K562 (cell line): ENCODE measurements around the gene HCN3. TPM values are rescaled to one million over a fixed set of nuclear protein-coding genes. Genes with fewer than 3 reads are reported as not detected.

Experiments used
- ATAC-seq: fragments of 200-7000 bp; cut with Tn5 transposase; 3 replicates; pipeline ENCODE4 v1.9.1; 2020; ENCODE audit warnings: moderate library complexity
- BruUV-seq: library from RNA; stranded (reverse); fragments of 400-500 nt; replicated peaks from 2 replicates; lab custom pipeline; 2021; lab: Mats Ljungman, UMichigan
- CTCF ChIA-PET: fragments of 300-600 bp; formaldehyde crosslinking; extraction: SDS; loops from one replicate; lab custom pipeline; 2021; ENCODE audit warnings: low intra/inter-chr PET ratio; lab: Yijun Ruan, JAX
- POLR2A ChIA-PET: fragments of 300-600, 350-650 bp; sonication (Branson Sonifier 250); formaldehyde crosslinking; extraction: SDS; loops from one replicate; lab custom pipeline; 2021; ENCODE audit warnings: antibody characterized with exemption, inconsistent platforms; lab: Yijun Ruan, JAX
- DNase-seq, 4 experiments: peaks; one replicate each; pipeline versions ENCODE4 v3.0.0 to v3.0.0-alpha.2; 2011 to 2018; ENCODE audit warnings: low spot score in 3 of 4, mixed read lengths in 3 of 4; ENCODE audit errors: extremely low read depth in 1 of 4
- FAIRE-seq: peaks from 2 replicates; lab custom pipeline; 2011; peaks lifted over from hg19 to GRCh38; lab: Jason Lieb, UNC
- H2AFZ ChIP-seq: 2 replicates; pipeline ENCODE4 v1.6.0; 2011; ENCODE audit warnings: low read depth, low read length, control low read depth, inconsistent platforms
- H3K27ac ChIP-seq: fragments of 200-600 bp; 3 replicates; pipeline ENCODE4 v1.8.0; 2011; ENCODE audit warnings: low read depth, mild to moderate bottlenecking, control low read depth, inconsistent platforms, low read length, moderate library complexity, mixed read lengths; ENCODE audit errors: extremely low read depth
- H3K27me3 ChIP-seq, 2 experiments: fragments of 300-600 bp in 1 of 2; 2 replicates in 1 of 2; 3 replicates in 1 of 2; pipeline versions ENCODE4 v1.6.0 to v1.8.0; 2011; ENCODE audit warnings: inconsistent platforms in 2 of 2, low read length in 2 of 2, mild to moderate bottlenecking in 1 of 2, mixed read lengths in 1 of 2, moderate library complexity in 1 of 2; ENCODE audit not compliant: control insufficient read depth in 2 of 2, insufficient read depth in 2 of 2
- H3K36me3 ChIP-seq: fragments of 300-600 bp; 3 replicates; pipeline ENCODE4 v1.8.0; 2011; ENCODE audit warnings: mild to moderate bottlenecking, low read length, inconsistent platforms; ENCODE audit not compliant: control insufficient read depth, insufficient read depth
- H3K4me1 ChIP-seq, 2 experiments: fragments of 200-600 bp in 1 of 2; replicated peaks in 1 of 2; 2 replicates in 1 of 2; 3 replicates in 1 of 2; pipeline versions ENCODE4 v1.5.1 to v1.8.0; 2011; ENCODE audit warnings: inconsistent platforms in 2 of 2, low read length in 2 of 2, mild to moderate bottlenecking in 1 of 2, mixed read lengths in 1 of 2, moderate library complexity in 1 of 2; ENCODE audit not compliant: control insufficient read depth in 2 of 2, insufficient read depth in 2 of 2
- H3K4me2 ChIP-seq: 2 replicates; pipeline ENCODE4 v1.6.1; 2011; ENCODE audit warnings: low read length, control low read depth, inconsistent platforms, mixed read lengths; ENCODE audit not compliant: insufficient read depth
- H3K4me3 ChIP-seq: fragments of 200-600 bp; sonication (generic), shearing (Covaris generic); 2 replicates; pipeline ENCODE4 v1.5.1; 2016; ENCODE audit warnings: control low read depth, inconsistent platforms
- H3K79me2 ChIP-seq: fragments of 200-600 bp; 3 replicates; pipeline ENCODE4 v1.8.0; 2011; ENCODE audit warnings: low read length, inconsistent platforms; ENCODE audit not compliant: control insufficient read depth, insufficient read depth
- H3K9ac ChIP-seq, 2 experiments: 2 replicates each; pipeline versions ENCODE4 v1.6.0 to v1.6.1; 2011; ENCODE audit warnings: low read depth in 2 of 2, low read length in 2 of 2, control low read depth in 1 of 2, inconsistent platforms in 1 of 2, mild to moderate bottlenecking in 1 of 2, mixed read lengths in 1 of 2; ENCODE audit not compliant: insufficient read depth in 1 of 2
- H3K9me1 ChIP-seq: one replicate; pipeline ENCODE4 v1.6.0; 2011; ENCODE audit warnings: inconsistent platforms, mild to moderate bottlenecking, low read length, moderate library complexity; ENCODE audit not compliant: control insufficient read depth, insufficient read depth
- H3K9me3 ChIP-seq: replicated peaks from 2 replicates; pipeline ENCODE4 v1.5.1; 2011; ENCODE audit warnings: low read depth, low read length, inconsistent platforms; ENCODE audit not compliant: control insufficient read depth, insufficient read depth
- H4K20me1 ChIP-seq: replicated peaks from 2 replicates; pipeline ENCODE4 v1.6.1; 2011; ENCODE audit warnings: low read length, inconsistent platforms, mixed read lengths; ENCODE audit not compliant: control insufficient read depth, insufficient read depth
- NFE2 ChIP-seq: IDR thresholded peaks from 2 replicates; pipeline ENCODE4 v1.6.1; 2014; ENCODE audit warnings: antibody characterized with exemption, low read depth
- PTBP1 ChIP-seq: fragments of 200-400 bp; formaldehyde crosslinking; IDR thresholded peaks from 2 replicates; pipeline ENCODE4 v1.6.1; 2017; ENCODE audit warnings: low read depth, low read length
- TEAD2 ChIP-seq: fragments of 450-650 bp; IDR thresholded peaks from 2 replicates; pipeline ENCODE4 v1.6.1; 2016; ENCODE audit warnings: missing genetic modification characterization, control low read depth, missing compliant biosample characterization
- XRCC4 ChIP-seq: IDR thresholded peaks from one replicate; pipeline ENCODE4 v1.6.1; 2011; ENCODE audit not compliant: insufficient read depth, insufficient read length; ENCODE audit errors: extremely low read depth
- WGBS: fragments of 100-300 bp; shearing (Covaris generic); methylation state at CpG from one replicate; pipeline ENCODE4 v1.1.6; 2016; ENCODE audit warnings: low coverage, mixed read lengths; ENCODE audit not compliant: insufficient coverage; ENCODE audit errors: missing lambda C conversion rate; 5-methylcytosine and 5-hydroxymethylcytosine counted together
- in situ Hi-C: fragments of 300-500 bp; cut with MboI; formaldehyde crosslinking; loops from 4 replicates; pipeline ENCODE4 v1.15.0; 2018; ENCODE audit warnings: inconsistent platforms, mixed read lengths
- intact Hi-C: fragments of 100-400 bp; cut with micrococcal nuclease; formaldehyde crosslinking; loops from 2 replicates; pipeline ENCODE4 v1.14.2; 2022
- polyA plus RNA-seq, 8 experiments: library from polyadenylated mRNA; depleted of rRNA in 4 of 8; stranded (reverse) in 5 of 8; unstranded in 3 of 8; fragments of >200 nt; fragmentation: Nextera tagmentation in 2 of 8; fragmentation: Illumina TruSeq in 1 of 8; extraction: Ambion mirVana in 2 of 8; extraction: Trizol in 1 of 8; gene quantifications; 2 replicates each; pipeline versions ENCODE4 v1.2.1 to v1.2.3, GENCODE V29; 2011 to 2014; ENCODE audit warnings: inconsistent platforms in 1 of 8, missing spikeins in 1 of 8
- total RNA-seq, 7 experiments: library from RNA; depleted of rRNA in 6 of 7; stranded (reverse); fragments of >200 nt in 6 of 7; fragmentation: Illumina TruSeq in 2 of 7; extraction: Trizol in 2 of 7; gene quantifications; 2 replicates each; pipeline versions ENCODE4 v1.2.1 to v1.2.3, GENCODE V29; 2011 to 2021; ENCODE audit warnings: low replicate concordance in 1 of 7
- TF ChIP-seq, protein P1 (sequence below), 3 experiments: fragments of 200-800 bp in 1 of 3; fragments of 250-450 bp in 1 of 3; fragments of 450-650 bp in 1 of 3; sonication (Bioruptor Pico) in 1 of 3; sonication (Bioruptor generic) in 1 of 3; formaldehyde crosslinking in 1 of 3; IDR thresholded peaks; 2 replicates each; pipeline versions ENCODE4 v1.6.1 to v1.8.0; 2016 to 2022; ENCODE audit warnings: mild to moderate bottlenecking in 2 of 3, missing genetic modification characterization in 2 of 3, missing compliant biosample characterization in 1 of 3, moderate library complexity in 1 of 3
- TF ChIP-seq, protein P2 (sequence below), 2 experiments: IDR thresholded peaks; 2 replicates each; pipeline ENCODE4 v1.6.1; 2012; ENCODE audit warnings: improper control_type of control experiment in 2 of 2, low read depth in 2 of 2, low read length in 2 of 2, borderline replicate concordance in 1 of 2
- TF ChIP-seq, protein P3 (sequence below): fragments of 450-650 bp; IDR thresholded peaks from 2 replicates; pipeline ENCODE4 v1.6.1; 2017; ENCODE audit warnings: antibody characterized with exemption

The HCN3 gene
- total and polyA plus RNA-seq, 9 of the 15 experiments (the other 6 are each of a cell fraction or from before 2014, with no cell fraction given), result 0.91 to 9.7 (median 3.9) TPM

DNA sequence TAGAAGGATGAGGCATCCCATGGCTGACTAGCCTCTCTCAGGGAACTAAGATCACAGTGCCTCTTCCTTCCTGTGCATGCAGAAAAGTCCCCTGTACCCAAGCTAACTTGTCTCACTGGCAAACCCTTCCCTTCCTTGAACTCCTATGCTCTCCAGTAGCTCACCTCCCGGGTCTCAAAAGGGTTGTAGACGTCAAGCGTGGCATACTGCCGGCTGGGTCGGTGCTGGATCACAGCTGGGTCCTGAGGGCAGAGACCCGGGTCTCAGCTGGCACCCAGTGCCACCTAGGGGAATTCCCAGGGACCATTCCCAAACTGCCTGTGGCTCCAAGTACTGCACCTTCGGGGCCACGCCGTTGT, 15.8 kb upstream of the HCN3 start (continued):
- TF ChIP-seq, protein P1, sequence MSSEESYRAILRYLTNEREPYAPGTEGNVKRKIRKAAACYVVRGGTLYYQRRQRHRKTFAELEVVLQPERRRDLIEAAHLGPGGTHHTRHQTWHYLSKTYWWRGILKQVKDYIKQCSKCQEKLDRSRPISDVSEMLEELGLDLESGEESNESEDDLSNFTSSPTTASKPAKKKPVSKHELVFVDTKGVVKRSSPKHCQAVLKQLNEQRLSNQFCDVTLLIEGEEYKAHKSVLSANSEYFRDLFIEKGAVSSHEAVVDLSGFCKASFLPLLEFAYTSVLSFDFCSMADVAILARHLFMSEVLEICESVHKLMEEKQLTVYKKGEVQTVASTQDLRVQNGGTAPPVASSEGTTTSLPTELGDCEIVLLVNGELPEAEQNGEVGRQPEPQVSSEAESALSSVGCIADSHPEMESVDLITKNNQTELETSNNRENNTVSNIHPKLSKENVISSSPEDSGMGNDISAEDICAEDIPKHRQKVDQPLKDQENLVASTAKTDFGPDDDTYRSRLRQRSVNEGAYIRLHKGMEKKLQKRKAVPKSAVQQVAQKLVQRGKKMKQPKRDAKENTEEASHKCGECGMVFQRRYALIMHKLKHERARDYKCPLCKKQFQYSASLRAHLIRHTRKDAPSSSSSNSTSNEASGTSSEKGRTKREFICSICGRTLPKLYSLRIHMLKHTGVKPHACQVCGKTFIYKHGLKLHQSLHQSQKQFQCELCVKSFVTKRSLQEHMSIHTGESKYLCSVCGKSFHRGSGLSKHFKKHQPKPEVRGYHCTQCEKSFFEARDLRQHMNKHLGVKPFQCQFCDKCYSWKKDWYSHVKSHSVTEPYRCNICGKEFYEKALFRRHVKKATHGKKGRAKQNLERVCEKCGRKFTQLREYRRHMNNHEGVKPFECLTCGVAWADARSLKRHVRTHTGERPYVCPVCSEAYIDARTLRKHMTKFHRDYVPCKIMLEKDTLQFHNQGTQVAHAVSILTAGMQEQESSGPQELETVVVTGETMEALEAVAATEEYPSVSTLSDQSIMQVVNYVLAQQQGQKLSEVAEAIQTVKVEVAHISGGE (CRISPR knock-in tag; IDR thresholded peaks at IDR 0.05), result peak in 1 of 3 experiments; percentile 46; a peak in 1 of 6 replicates

DNA sequence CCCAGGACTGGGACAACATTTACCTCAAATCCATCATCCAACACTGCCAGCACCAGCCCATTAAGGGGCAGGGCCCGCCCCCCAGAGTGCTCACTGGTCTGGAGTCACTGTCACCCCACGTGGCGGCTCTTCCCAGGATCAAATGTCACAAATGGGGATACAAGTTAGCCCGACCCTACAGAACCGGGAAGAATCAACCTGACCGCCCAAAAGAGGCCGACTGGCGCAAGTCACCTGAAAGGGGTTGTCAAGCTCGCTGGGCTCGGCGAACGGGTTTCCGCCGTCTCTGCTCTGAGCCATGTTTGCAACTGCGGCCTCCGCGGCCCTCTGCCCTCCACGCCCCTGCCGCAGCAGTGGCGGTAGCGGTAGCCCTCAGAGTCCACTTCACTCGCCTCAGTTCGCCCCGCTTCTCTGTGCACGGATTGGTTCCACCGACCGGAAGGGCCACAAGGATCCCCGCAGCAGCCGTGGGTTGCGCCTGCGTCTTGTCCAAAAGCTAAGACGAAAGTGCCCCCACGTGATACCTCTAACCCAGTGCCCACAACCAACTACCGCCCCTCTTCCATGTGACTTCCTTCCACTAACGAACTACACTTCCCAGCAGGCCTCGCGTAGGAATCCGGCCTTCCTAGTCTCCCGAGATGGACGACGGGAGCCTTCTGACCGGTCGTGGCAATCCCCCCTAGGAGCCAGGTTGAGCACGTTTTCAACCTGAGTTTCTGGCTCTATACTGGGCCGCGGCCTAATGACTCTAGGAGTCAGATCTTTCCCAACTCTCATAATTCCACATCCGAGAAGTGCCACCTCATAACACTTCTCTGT, 15.2 kb upstream of the HCN3 start, which contains the start of gene SCAMP3:
Gene SCAMP3, minus strand, starts transcription at position 509 of the 822 bp plus-strand sequence. Its CDS starts 209 bp downstream, at position 300.
- CTCF ChIA-PET, result no interaction called here
- peaks cover 21% of the 10 kb centered on the region for H3K79me2 ChIP-seq
- POLR2A ChIA-PET, result interaction anchor here (0.6 to 3.8 kb wide), 7 partner anchors 11 to 62 kb away, joined by 3 to 29 read pairs (median 3); partner anchors contain the start of gene CLK2
- H3K4me2 ChIP-seq, result peak within 1 kb of the TSS; percentile 89
- in situ Hi-C loops (no loop called here), intact Hi-C loops (loop anchor here (1.0 kb wide), 1 partner anchor 11 kb away; the partner anchor contains the start of gene CLK2)
- H4K20me1 ChIP-seq, result no peaks in the 10 kb centered on the region
- peak within 1 kb of the TSS; percentile 75 for H2AFZ ChIP-seq
- under 1% methylated on average over 42 of the region's 47 CpGs for WGBS
- no peaks in the 10 kb centered on the region for H3K9me3 ChIP-seq
- peaks cover 3% of the 10 kb centered on the region for H3K9me1 ChIP-seq
- peak within 1 kb of the TSS; percentile 83 to 97 for H3K9ac ChIP-seq
- no peaks in the 10 kb centered on the region for H3K27me3 ChIP-seq
- peaks cover 7 to 23% of the 10 kb centered on the region in 2 experiments; a peak in 4 of 5 replicates for H3K4me1 ChIP-seq
- ATAC-seq (peak; percentile 97), FAIRE-seq (peak; percentile 98), DNase-seq (peak; percentile 90 to 98 (median 94))
- H3K4me3 ChIP-seq, result peak within 1 kb of the TSS; percentile 65
- TSS peak; percentile 52 for BruUV-seq
- peak within 1 kb of the TSS; percentile 64 for H3K27ac ChIP-seq
- peaks cover 71% of the 10 kb centered on the region for H3K36me3 ChIP-seq
- TF ChIP-seq, protein P2, sequence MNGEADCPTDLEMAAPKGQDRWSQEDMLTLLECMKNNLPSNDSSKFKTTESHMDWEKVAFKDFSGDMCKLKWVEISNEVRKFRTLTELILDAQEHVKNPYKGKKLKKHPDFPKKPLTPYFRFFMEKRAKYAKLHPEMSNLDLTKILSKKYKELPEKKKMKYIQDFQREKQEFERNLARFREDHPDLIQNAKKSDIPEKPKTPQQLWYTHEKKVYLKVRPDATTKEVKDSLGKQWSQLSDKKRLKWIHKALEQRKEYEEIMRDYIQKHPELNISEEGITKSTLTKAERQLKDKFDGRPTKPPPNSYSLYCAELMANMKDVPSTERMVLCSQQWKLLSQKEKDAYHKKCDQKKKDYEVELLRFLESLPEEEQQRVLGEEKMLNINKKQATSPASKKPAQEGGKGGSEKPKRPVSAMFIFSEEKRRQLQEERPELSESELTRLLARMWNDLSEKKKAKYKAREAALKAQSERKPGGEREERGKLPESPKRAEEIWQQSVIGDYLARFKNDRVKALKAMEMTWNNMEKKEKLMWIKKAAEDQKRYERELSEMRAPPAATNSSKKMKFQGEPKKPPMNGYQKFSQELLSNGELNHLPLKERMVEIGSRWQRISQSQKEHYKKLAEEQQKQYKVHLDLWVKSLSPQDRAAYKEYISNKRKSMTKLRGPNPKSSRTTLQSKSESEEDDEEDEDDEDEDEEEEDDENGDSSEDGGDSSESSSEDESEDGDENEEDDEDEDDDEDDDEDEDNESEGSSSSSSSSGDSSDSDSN (IDR thresholded peaks at IDR 0.05; ENCODE audit: borderline replicate concordance in 1 of 2, low read depth in 2 of 2, low read length in 2 of 2), result 0 out of 4 replicates have a peak, but pooled peaks of 1 of the 2 experiments have one; percentile 30
- TF ChIP-seq TEAD2 (tag), result no peak
- TF ChIP-seq, protein P3, sequence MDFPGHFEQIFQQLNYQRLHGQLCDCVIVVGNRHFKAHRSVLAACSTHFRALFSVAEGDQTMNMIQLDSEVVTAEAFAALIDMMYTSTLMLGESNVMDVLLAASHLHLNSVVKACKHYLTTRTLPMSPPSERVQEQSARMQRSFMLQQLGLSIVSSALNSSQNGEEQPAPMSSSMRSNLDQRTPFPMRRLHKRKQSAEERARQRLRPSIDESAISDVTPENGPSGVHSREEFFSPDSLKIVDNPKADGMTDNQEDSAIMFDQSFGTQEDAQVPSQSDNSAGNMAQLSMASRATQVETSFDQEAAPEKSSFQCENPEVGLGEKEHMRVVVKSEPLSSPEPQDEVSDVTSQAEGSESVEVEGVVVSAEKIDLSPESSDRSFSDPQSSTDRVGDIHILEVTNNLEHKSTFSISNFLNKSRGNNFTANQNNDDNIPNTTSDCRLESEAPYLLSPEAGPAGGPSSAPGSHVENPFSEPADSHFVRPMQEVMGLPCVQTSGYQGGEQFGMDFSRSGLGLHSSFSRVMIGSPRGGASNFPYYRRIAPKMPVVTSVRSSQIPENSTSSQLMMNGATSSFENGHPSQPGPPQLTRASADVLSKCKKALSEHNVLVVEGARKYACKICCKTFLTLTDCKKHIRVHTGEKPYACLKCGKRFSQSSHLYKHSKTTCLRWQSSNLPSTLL, result no peak
- TF ChIP-seq PTBP1, result no peak
- TF ChIP-seq XRCC4, result no peak
- no peak for TF ChIP-seq NFE2
